Iris pigment epithelial cell (primary cell): ENCODE measurements around the gene ELP4.

Experiments
- DNase-seq: peaks from one replicate; pipeline ENCODE4 v3.0.0-alpha.2; 2011; ENCODE audit warnings: low read depth

ELP4 gene

DNA sequence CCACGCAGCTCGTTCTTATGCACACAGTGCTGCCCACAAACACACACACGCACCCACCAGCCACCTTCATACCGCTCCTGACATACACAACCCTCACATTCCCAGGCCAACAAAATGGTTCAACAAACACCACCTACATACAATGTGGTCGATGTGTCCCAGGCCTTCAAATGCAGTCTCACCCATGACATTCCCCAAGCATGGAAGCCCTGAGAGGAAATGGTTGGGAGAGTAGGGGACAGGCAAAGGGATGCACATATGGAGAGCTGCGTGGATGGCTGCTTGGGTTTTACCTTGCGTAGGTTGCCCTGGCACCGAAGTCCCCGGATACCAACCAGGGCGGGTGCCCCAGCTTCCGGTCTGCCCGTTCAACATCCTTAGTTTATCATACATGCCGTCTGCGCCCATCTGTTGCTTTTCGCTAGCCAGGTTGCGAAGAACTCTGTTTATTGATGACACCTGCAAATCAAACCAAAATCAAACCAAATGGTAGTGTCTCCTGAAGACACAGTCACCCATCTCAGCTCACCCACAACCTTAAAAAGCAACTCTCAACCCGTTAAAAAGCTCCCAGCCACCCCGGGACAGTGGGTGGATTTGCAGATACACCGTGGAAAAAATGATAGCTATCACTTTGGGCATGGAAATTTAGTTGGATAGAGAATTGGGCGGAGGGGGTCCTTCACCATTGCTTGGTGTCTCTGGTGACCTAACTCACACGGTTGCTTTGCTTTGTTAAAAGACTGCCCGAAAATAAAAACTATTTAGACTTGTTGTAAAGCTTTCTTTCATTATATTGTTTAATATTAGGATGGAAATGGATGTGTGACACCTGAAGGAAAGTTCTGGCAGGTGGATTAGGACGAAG is 291.1 kb downstream of the ELP4 start:
- DNase-seq, result no peak

DNA sequence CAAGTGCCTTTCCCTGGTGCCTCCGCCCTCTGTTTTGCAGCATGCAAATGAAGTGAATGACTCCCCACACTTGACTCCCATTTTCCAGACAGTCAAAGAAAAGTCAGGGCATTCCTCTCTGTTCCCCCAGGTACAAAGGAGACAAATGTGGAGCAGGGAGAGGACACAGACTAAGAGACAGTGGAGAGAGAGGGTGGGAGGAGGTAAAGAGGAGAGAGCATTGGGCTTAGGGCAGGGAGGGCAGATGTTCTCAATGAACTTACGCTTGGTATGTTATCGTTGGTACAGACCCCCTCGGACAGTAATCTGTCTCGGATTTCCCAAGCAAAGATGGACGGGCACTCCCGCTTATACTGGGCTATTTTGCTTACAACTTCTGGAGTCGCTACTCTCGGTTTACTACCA is 291.7 kb downstream of the ELP4 start:
- DNase-seq, result no peak

DNA sequence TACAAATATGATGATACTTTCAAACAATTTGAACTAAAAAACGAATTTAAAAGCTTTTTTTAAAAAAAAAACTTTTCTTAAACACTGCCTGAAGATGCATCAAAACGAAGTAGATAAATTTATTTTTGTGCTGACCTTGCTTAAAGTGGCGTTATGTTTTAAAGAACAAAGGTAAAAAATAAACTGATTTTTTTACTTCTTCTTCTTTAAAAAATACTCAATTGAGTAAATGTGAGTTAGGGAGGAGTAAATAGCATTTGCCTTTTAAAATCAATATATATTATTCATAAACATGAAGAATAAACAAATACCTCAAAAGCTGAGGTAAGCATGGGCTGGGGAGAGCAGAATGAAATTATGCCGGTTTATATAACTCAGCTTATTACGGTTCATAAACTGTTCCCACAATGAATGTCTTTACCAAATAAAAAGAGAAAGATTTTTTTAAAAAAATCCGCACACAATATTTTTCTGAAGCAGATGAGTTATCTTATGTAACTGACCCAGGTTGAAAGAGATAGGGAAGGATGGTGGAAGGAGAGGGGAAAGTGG is 292.5 kb downstream of the ELP4 start:
- no peak for DNase-seq

DNA sequence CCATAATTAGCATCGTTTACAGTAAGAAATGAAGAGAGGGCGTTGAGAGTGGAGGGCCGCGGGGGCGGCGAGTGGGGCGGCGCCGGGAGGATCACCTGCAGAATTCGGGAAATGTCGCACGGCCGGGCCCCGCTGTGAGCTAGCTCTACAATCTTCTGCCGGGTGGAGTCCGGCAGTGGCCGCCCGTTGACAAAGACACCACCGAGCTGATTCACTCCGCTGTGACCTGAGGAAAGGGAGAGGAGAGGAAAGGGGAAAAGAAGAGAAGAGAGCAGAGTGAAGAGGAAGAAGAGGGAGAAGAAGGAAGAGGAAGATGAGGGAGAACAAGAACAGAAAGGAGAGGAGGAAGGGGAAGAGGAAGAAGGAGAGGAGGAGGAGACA is 293.0 kb downstream of the ELP4 start:
- no peak for DNase-seq

DNA sequence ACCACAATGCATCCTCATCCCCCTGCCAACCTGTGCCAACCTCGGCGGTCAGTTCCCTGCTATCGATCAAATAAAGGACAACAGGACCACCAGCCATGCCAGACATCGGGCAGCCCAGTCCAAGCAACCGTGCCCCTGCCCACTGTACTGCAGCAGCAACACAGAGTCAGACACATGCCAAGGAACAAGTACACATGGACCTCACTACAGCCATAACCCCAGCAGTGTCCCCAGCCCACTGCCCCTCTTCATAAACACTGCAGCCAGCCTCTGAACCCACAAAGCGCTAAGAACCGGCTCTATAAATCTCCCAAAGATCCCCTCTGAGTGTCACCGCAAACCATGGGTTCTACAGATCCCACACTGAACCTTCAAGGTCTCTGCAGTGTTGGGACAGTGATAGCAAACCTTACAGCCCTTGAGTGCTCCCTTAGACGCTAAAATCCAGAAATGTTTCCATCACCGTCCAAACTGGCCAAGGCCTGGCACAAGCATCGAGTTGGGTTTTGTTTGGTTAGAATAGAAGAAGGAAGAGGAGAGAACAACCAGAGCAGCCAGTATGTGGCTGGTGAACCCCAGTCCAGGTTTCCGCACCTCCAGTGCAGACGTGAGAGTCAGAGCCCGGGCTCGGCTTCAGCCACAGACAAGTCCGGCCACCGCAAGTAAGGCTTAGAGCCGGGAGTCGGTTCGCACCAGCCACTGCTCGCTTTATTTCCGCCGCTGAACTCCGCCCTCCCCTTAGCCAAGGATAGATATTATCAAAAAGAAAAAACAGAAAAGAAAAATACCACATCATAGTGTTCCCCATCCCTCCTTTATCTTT is 293.6 kb downstream of the ELP4 start:
- DNase-seq, result no peak

DNA sequence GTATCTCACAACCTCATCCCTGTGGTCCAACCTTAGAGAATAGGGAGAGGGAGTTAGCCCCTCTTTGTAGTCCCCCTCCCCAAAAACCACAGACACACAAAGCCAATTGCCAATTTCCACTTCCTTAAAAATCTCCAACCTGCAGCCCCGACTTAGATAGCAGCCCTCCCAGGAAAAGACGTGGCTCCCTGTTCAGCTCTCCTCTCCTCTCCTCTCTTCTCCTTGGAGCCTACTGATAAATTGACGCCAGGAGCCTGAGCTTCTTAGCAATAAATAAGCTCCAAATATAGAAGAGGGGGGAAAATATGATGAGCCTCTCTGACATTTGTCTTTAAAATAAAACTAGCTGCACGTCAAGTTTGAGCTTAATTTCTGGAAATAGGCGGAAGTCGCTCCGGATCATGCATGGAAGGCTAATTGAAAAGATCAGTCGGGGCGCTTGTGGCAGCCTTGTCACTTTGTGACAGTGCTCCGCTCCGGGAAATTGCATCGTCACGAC is 294.3 kb downstream of the ELP4 start:
- no peak for DNase-seq

DNA sequence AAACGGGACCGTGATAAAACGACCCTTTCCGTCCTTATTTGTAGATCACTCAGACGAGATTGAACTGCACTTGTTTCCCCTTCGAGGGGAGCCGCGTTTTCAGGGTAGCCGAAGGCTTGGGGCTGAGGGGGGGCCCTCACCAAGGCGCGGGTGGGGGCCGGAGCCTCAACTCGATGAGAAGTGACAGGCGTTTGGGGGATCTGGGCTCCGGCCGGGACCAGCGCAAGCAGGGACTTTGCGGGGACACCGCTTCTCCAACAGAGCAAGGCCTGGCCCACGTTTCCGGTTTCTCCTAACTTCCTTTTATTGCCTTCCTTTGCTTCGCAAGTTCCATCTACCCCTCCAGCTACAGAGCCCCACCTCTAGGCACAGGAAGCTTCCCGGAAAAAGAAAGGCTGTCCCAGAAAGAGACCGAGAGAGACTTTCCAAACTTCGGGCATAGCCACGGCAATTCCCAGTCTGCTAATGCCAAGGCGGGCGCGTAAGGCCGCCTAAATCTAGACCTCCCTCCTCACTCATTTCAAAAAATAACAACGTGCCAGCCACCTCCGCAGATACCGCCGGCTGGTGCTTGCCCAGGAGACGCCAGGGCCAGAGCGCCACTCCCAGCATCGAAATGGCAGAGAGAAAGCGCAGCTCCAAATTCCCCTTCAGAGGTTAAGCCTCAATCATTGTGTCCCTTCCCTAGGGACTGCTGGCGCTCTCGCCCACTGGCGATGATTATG is 294.9 kb downstream of the ELP4 start:
- no peak for DNase-seq

DNA sequence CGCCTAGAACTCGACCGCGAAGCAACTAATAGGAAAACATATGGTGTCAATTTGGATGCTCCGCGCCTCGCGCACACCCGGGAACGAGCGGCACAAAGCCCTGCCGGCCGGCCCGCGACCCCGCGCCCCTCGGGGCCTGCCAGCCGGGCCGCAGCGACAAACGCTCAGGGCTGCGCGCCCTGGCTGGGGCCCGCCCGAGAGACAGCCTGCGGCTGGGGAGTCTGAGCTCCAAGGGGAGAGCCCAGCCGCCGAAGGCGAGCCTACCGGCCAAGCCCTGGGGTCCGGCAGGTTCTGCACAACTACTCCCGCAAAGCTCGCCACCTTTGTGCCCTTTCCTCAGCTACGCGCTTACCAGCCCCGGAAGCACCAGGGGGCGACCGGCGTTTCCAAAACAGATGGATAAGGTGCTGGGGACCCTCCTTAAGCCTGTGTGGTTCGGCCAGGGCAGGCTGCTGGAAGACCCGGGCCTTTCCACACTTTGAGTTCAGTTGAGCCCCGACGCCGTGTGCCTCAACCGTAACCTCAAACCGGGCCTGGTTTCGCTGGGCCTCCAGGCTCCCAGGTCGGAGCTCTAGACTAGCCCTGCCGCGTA is 295.6 kb downstream of the ELP4 start:
- DNase-seq, result no peak

DNA sequence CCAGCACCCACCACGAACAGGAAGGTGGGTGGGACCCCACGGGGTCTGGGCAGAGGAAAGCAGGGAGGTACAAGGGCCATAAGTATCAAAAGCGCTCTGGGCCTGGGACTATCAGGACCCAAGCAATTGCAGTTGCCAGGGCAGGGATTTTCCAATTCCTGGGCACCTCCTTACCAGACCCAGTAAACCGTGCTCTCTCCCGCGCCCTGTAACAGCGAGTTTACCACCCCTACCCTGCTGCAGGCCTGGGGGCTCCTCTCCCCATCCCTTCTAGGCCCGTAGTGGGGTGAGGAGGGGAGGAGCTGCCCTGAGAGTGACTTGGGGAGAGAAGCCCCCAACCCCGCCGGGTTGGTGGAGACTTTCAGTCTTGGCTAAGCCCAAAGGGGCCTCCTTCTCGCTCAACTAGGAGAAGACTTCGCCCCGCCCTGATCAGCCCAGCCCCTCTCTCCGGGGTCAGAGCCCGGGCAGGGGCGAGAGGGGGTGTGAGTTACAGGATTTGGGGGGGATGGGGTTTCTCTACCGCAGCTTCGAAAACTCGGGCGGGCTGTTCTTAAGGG is 296.1 kb downstream of the ELP4 start:
- DNase-seq, result no peak

DNA sequence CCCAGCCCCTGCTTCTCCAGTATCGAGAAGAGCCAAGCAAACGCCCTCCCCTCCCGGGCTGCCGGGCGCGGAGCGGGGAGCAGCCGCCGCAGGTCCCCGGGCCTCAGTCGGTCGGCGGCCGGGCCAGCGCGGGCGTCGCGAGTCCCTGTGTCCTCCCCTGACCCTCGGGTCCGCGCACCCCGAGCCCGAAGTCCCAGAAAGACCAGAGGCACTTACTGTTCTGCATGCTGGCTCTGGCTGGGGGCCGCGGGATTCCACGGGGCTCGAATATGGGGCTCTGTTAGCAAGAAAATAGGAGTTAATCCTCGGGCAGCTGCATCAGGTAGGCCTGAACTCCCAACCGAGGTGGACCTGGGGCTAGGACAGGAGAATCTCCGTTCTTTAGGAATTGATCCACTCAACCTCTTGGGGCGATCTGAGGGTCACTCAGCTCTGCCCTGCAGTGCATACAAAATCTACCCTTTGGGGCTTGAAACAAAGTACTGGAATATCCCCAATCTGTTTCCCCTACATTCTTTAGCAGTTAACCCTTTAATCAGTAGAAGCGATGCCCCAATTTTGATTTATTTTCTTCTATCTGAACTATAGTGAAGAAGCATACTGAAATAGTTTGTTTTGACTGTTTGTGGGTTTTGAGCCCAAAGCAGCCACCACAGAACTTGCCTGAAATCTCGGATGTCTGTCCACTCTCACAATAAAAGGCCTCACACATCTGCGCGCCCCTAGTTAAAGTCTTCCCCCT is 296.8 kb downstream of the ELP4 start:
- no peak for DNase-seq

DNA sequence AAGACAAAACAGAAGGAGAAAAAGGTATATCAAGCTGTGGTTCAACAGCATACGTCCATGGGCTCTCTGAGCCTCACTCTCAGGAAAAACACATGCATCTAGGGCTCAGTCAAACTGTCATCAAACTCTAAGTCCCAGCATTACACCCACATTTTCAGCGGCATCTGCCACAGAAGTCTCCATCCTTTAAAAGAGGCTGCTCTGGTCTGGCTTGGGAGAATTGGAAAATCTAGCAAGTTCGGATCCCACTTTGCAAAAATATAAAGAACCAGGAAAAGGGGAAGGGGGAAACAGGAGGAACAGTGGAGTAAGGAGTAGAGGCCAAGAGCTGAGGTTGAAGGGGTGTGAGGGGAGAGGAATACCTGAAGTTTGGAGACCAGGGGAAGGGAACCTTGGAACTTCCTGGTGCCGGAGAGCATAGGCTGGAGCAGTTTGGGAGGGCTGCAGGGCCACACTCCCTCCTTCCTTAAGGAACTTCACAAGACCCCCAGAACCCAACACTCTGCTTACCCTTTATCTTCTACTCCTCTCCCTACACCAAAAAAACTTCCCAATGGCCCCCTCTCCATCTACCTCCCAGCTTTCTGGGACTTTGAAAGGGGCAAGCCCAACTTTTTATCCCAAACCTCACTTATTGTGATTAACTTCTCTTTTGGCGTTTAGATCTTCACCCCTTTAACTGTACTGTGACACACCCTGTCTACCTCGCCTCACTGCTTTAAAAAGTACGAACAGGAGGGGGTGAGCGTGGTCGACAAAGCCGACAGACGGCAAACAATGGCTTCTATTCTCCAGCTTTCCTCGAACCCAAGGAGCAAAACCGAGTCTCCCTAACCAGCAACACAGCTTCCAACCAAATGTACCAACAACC is 297.6 kb downstream of the ELP4 start:
- DNase-seq, result no peak

DNA sequence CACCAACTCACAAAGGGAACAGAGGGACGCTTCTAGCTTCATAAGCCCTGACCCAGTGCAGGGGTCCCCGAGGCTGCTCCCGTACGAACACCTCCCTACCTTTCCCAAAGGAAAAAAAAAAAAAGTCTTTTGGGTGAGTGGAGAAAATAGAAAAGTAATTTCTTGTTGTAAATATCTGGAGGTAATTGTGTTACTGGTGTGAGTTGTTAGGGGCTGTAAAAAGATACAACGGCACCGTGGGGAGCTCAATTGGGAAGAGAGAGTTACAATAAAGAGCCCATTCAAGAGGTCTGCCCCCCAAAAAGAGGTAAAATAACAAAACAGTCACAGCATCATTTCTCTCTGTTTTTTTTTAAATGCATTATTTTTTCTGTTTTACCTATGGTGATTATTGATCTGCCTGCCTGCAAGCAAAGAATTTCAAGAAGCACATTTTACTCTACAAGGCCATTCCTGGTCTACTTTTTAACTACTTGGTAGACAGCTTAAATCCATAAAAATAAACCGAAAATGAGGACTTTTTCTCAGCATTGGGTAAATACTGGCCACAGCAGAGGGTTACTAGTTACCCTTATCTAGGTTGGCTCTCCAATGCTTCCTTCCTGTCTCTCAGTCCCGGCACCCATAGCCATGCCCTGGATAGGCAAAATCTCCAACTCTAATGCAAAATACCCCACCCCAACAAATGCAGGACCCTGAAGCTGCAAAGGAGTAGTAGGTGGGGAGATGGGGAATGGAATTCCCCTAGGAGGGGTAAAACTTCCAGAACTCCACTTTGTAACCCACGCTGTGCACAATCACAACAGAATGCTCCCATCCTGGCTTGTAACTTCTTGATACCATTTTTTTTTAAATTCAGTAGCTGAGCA is 298.5 kb downstream of the ELP4 start:
- DNase-seq, result no peak

DNA sequence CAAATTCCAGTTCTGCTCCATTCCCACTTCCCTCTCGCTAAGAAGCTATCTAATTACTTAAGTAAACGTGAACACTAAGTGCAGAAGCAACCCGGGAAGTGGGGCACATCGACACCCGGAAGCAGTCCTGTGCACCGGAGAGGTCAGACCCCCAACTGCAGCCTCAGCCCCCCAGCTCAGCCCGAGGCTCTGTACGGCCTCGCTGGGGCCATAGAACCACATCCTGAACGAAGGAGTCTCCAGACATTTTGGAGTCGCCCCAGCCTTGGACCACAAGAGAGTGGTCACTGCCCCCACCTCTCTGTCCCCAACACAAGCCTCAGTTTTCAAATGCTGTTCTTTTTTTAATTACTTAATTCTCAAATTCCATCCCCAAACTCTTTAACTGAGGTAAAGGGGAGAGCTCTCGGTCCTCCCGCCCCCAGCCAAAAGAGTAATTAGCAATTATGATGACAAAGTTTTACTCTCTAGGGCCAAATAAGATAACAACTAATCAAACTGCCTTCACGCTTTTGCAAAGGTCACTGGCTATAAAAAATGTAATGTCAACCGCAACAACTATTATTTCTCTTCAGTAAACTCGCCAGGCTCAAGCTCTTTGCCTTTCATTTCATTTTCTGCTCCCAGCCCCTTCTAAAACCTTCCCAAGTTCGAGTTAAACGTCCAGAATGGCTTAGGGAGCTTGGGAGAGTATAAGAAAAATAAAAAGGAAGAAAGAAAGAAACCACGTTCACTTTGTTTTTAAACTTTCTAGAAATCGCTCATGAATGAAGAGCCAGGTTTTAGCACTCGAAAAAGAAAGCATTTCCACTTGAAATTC is 299.4 kb downstream of the ELP4 start:
- no peak for DNase-seq

DNA sequence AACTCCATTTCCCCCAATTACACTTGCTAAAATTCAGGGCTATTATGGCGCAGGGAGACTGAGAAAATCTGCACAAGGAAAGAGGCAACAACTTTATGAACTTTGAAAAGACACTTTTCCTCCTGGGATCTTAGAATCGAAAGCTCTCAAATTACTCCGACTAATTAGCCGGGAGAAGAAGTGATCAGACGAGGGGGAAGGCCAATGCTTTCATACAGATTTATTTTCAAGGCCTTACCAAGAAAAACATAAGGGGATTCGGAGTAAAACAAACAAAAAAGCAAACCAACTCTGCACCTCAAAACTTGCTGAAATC is 299.9 kb downstream of the ELP4 start:
- no peak for DNase-seq

DNA sequence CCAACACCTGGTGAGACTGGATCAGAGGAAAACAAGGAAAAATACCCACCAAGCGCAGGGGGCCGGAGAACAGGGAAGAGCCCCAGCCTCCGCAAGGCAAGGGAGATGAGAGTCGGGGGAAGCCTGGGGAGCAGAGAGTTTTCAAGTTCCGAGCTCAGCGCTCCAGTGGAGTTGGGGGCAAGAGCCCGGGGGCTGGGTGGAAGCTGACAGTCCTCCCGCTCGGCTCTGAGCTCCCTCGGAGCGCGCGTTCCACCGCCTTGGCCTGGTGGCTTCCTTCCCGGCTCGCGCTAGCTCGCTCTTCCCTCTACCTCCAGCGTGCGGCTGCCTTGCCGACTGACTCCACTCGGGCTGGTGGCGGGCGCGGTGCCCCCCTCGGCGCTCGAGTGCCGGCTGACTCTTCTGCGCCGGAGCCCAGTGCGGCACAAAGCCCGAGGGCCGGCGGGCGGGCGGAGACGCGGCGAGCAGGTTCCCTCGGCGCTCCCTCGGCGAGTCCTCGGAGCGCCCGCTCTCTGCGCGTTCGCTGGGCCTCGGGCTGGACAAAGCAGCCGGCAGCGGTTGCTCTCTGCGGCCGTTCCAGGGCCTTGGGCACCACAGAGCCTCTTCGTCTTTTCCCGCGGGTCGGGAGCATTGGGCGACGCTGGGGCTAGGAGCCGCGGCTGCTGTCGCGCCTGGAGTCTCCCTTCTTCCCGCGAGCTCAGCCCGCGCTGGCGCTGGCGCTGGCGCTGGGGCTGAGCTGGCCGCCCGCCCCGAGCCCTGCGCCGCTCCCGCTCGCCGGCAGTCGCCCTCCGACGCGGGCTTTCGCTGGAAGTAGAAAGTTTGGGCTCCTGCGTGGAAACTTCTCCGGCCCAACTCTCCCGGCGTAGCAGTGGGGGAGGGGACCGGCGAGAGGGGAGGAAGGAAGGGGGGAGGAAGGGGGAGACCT is 300.6 kb downstream of the ELP4 start:
- peak; percentile 52 for DNase-seq

DNA sequence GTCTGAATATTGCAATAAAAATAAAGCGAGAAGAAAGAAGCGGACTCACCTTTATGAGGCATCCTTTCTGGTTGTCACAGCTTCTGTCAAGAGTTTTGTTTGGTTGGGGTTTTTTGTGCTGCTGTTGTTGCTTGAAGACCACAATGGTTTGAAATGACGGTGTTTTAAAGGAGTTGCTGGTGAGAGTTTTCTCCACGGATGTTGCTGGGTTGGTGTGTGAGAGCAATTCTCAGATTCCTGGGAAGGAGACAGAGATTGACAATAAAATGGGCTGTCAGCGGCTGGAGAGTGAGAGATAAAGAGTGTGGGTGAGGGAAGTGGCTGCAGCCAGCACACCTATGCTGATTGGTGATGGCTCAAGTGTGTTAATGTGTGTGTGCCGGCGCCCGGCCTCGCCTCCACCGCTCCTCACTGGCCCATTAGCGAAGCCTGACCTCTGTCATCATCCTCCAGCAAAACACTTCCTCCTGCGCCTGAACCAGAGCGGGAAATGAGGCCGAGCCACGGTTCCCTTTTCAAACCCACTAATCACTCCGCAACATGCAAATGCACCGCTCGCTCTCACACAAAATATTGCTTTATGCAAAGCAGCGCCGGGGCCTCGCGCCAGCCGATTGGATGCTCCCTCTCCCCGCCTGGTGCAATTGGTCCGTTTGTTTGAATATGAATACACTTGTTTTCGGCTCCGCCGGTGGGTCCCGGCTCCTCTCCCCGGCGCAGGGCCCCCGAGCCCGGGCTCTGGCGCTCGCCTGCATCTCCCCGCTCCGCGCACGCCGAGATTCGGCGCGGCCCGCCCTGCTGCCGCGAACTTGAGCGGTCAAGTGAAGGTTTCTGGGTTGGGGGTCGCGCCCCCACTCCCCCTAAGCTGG is 301.4 kb downstream of the ELP4 start, which contains the start of gene PAX6:
TSS of gene PAX6 (minus strand) at position 544 of the 869 bp plus-strand sequence. CDS start 4,911 bp downstream, outside the sequence.
- DNase-seq, result peak; percentile 78
